Smooth muscle cell of trachea (primary cell): ENCODE results near the gene HYKK. TPM values are rescaled to one million over a fixed set of nuclear protein-coding genes. Genes with fewer than 3 reads are reported as not detected.

Source experiments
- total RNA-seq: library from RNA; depleted of rRNA; stranded (reverse); fragments of >200 nt; gene quantifications from 2 replicates; pipeline ENCODE4 v1.2.1, GENCODE V29; 2014

HYKK gene, protein sequence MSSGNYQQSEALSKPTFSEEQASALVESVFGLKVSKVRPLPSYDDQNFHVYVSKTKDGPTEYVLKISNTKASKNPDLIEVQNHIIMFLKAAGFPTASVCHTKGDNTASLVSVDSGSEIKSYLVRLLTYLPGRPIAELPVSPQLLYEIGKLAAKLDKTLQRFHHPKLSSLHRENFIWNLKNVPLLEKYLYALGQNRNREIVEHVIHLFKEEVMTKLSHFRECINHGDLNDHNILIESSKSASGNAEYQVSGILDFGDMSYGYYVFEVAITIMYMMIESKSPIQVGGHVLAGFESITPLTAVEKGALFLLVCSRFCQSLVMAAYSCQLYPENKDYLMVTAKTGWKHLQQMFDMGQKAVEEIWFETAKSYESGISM
- total RNA-seq: 2.3 and 3.5 TPM in 2 replicates

DNA sequence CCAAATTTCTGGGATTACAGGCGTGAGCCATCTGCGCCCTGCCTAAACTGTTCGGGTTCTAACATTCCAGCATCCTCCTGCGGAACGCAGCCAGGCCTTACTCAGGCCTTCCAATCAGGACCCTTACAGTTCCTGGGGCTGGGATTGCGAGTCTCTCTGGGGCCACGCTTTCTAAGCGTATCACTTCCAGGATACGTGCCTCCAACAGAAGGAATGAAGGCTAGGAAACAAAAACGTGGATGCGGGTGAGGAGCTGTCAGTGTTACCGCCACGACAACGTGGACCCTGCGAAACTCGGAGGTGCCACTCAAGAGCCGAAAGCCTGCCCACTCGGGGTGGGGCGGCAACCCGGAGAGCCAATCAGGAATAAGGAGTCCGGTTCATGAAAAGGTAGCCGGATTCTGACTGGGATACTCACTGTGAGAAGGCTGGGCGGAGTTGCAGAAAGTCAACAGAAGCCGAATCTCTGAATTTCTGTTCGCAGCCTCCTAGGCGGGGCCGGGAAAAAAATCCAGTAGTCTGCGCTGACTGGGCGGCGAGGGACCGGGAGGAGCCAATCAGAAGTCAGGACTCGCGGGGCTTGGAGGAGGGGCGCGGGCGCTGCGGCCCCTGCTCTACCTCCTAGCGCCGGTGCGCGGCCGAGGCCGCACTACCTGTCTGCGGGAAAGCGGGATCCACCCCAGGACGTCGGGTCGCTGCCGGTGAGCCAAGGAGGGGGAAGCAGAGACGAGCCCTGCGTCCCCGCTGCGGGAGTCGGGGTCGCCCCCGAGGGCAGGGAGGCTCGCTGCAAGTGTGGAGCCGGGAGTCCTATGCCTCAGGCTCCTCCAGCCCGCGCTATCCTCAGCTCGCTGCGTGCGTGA, at the start of gene HYKK:
Gene HYKK, plus strand, starts transcription at position 607 of the 860 bp plus-strand sequence. CDS start 5,512 bp downstream, outside the sequence.

DNA sequence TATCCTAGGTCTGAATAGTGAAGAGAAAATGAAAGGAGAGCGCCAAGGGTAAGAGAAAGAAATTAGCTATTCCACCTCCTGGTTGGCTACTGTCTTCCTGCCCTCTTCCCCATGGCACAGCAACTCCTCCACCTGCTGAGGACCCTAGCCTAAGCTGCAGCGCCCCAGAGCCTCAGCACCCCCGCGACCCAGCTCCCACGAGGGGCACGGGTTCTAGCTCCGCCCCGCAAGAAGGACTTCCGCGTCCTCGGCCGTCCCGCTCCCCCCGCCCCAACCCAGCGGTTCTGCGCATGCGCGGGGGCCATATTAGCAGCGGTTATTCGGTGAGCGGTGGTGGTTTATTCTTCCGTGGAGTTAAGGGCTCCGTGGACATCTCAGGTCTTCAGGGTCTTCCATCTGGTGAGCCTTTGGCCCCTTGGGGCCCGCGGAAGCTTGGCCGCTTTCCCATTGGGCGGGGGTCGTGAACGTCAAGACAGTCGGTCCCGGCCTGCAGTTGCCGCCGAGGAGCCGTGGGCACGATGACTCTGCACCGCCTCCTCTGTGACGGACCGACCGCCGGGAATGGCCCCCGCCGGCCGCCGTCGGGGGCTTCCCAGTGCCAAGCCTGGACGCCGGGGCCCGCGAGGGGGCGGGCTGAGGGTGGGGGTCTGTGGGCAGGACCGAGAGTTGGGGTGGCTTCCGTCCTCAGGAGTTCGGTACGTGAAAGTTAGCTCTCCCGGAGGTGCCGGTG, 32.9 kb downstream of the HYKK start, which contains the start of gene PSMA4:
Gene PSMA4, plus strand, starts transcription at position 304 of the 730 bp plus-strand sequence. CDS start 1,484 bp downstream, outside the sequence.

DNA sequence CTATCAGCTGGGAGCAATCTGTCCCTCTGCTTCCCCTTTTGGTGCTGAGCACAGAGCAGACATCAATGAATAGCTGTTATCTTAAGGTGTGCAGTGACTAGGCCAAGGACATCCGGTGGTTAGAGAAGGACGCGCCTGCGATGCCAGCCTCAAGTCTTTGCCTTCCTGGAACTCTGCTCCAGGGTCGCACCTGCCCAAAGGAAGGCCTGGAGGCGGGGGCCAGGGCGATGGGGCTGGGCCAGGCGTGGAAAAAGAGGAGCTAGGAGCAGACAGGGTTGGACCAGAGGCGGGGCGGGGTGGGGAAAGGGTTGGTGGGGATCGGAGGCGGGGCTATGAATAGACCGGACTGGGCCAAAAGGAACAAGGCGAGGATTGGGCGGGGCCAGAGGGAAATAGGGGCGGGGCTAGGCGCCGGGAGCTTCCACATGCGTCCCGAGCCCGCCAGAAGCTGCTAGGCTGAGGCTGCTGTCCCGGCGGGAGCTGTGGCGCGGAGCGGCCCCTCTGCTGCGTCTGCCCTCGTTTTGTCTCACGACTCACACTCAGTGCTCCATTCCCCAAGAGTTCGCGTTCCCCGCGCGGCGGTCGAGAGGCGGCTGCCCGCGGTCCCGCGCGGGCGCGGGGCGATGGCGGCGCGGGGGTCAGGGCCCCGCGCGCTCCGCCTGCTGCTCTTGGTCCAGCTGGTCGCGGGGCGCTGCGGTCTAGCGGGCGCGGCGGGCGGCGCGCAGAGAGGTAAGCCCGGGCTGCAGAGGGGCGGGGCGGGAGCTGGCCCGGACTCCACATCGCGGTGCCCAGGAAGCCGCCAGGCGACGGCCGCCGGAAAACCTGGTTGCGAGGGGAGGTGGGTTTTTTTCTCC, 57.9 kb downstream of the HYKK start, which contains the start of gene CHRNA5:
Gene CHRNA5, plus strand, starts transcription at position 424 of the 854 bp plus-strand sequence. Its CDS starts 200 bp downstream, at position 624.

Other genes with a start within 250 kb of the HYKK start
- gene DNAJA4, start 243.0 kb upstream of the HYKK start, total RNA-seq: 3.1 and 3.6 TPM in 2 replicates
- gene SKIC8, start 208.0 kb upstream of the HYKK start, total RNA-seq: 54.9 and 105 TPM in 2 replicates
- not detected in 2 replicates for gene CRABP1, start 167.2 kb upstream of the HYKK start, total RNA-seq
- gene IREB2, start 69.4 kb upstream of the HYKK start, total RNA-seq: 18.4 and 34.2 TPM in 2 replicates
- gene PSMA4, start 32.9 kb downstream of the HYKK start, total RNA-seq: 157 and 331 TPM in 2 replicates
- 0.33 and 1.5 TPM in 2 replicates for gene CHRNA5, start 57.9 kb downstream of the HYKK start, total RNA-seq
- not detected in 2 replicates for gene CHRNA3, start 113.4 kb downstream of the HYKK start, total RNA-seq
- not detected in 2 replicates for gene CHRNB4, start 133.6 kb downstream of the HYKK start, total RNA-seq